Spleen (tissue), 11 donors: ENCODE measurements around the gene STMN3. TPM values are rescaled to one million over a fixed set of nuclear protein-coding genes. Genes with fewer than 3 reads are reported as not detected.

Experiments
- DNase-seq: peaks from one replicate; pipeline ENCODE4 v3.0.0-alpha.2; 2020
- H3K27ac ChIP-seq, 8 donors: fragments of 200-600 bp; sonication (generic) in 7 of 8; 1 replicate in 4 of 8; 2 replicates in 4 of 8; pipeline versions ENCODE4 v1.5.0 to v1.8.0; 2016 to 2021; ENCODE audit warnings: inconsistent platforms in 4 of 8, mild to moderate bottlenecking in 4 of 8, moderate library complexity in 1 of 8
- H3K27me3 ChIP-seq, 7 donors: fragments of 200-600 bp; sonication (generic) in 6 of 7; replicated peaks in 1 of 7; 1 replicate in 4 of 7; 2 replicates in 3 of 7; pipeline versions ENCODE4 v1.5.0 to v1.8.0; 2016 to 2021; ENCODE audit warnings: inconsistent platforms in 3 of 7, mild to moderate bottlenecking in 1 of 7
- H3K36me3 ChIP-seq, 6 donors: fragments of 200-600 bp; sonication (generic) in 5 of 6; 1 replicate in 4 of 6; 2 replicates in 2 of 6; pipeline versions ENCODE4 v1.5.0 to v1.8.0; 2016 to 2021; ENCODE audit warnings: inconsistent platforms in 2 of 6
- H3K4me1 ChIP-seq, 6 donors: fragments of 200-600 bp; sonication (generic) in 5 of 6; 1 replicate in 3 of 6; 2 replicates in 3 of 6; pipeline versions ENCODE4 v1.5.0 to v1.8.0; 2016 to 2021; ENCODE audit warnings: inconsistent platforms in 3 of 6
- H3K4me3 ChIP-seq, 8 donors: fragments of 200-600 bp; sonication (generic) in 7 of 8; 1 replicate in 4 of 8; 2 replicates in 4 of 8; pipeline versions ENCODE4 v1.5.0 to v1.8.0; 2016 to 2021; ENCODE audit warnings: inconsistent platforms in 4 of 8, mild to moderate bottlenecking in 4 of 8, moderate library complexity in 2 of 8
- H3K9me3 ChIP-seq, 8 donors: fragments of 200-600 bp; sonication (generic) in 7 of 8; 1 replicate in 4 of 8; 2 replicates in 4 of 8; pipeline versions ENCODE4 v1.5.0 to v1.8.0; 2016 to 2021; ENCODE audit warnings: inconsistent platforms in 4 of 8
- CTCF ChIP-seq, 11 experiments: fragments of 200-600 bp in 7 of 11; fragments of 450-650 bp in 4 of 11; sonication (generic) in 4 of 11; IDR thresholded peaks in 8 of 11; conservative IDR thresholded peaks in 3 of 11; 1 replicate in 7 of 11; 2 replicates in 4 of 11; pipeline versions ENCODE4 v1.4.0 to v1.8.0; 2016 to 2021; ENCODE audit warnings: antibody characterized with exemption in 11 of 11, inconsistent platforms in 4 of 11, mild to moderate bottlenecking in 1 of 11
- POLR2A ChIP-seq, 3 donors: fragments of 450-650 bp; IDR thresholded peaks; one replicate each; pipeline ENCODE4 v1.5.1; 2017; ENCODE audit warnings: antibody characterized with exemption in 3 of 3, mild to moderate bottlenecking in 1 of 3
- POLR2AphosphoS5 ChIP-seq, 3 donors: sonication (generic); formaldehyde crosslinking; IDR thresholded peaks; one replicate each; pipeline ENCODE4 v1.5.1; 2017; ENCODE audit warnings: antibody characterized with exemption in 3 of 3
- WGBS, 5 donors: extraction: QIAGEN DNeasy Blood & Tissue Kit in 3 of 5; methylation state at CpG; one replicate each; pipeline versions ENCODE4 v1.1.5 to v1.1.7; 2013 to 2018; 5-methylcytosine and 5-hydroxymethylcytosine counted together
- intact Hi-C: fragments of 100-400 bp; cut with DNase I; formaldehyde crosslinking; loops from one replicate; pipeline ENCODE4 v1.15.0; 2023; ENCODE audit warnings: low total_unique reads
- polyA plus RNA-seq, 3 donors: library from polyadenylated mRNA; stranded (reverse); fragments of 200-250 nt; gene quantifications; one replicate each; pipeline ENCODE4 v1.2.1, GENCODE V29; 2013
- total RNA-seq, 7 donors: library from RNA; depleted of rRNA in 3 of 7; stranded (reverse); fragments of >200 nt in 3 of 7; fragmentation: NEBNext Ultra II Directional in 4 of 7; extraction: Animal tissue kit (Norgen Biotek cat#: 25700) in 4 of 7; gene quantifications; one replicate each; pipeline versions ENCODE4 v1.1.0 to v1.2.1, GENCODE V29; 2016 to 2021
- donor health status: healthy with polysubstance abuse.
- donor health status: DM: no; HTN: no; CAD: no; lungs with moderate emphysema.
- donor health status: DM: no; HTN: no; CAD: no.
- donor health status: Bipolar disorder and iron deficiency.
- donor health status: healthy.
- donor health status: DM: no; HTN: no; CAD: no.
- donor health status: DM: yes; HTN: yes; CAD: no.

The STMN3 gene
- total and polyA plus RNA-seq, 10 donors: 16.1 to 57.0 (median 32.3) TPM

GRCh38 chr20:63680857-63681608 is 27.8 kb upstream of the STMN3 start:
- intact Hi-C loops: no loop called here
- Histone ChIP-seq H3K9me3 (no peaks in the 10 kb centered on the region), H3K36me3 (peaks cover 0 to 52% (median 11%) of the 10 kb centered on the region in 6 donors), H3K4me1 (peaks cover 9 to 40% (median 27%) of the 10 kb centered on the region in 6 donors), H3K27ac (peak overlapping the region in 7 of 8 donors; percentile 69 to 90 (median 79)), H3K4me3 (no peak overlapping the region), H3K27me3 (no peaks in the 10 kb centered on the region)
- TF ChIP-seq POLR2AphosphoS5 (IDR thresholded peaks at IDR 0.05) (no peak), CTCF (IDR thresholded peaks at IDR 0.05 in 8 of 11, conservative IDR thresholded peaks at IDR 0.05 in 3 of 11) (no peak), POLR2A (IDR thresholded peaks at IDR 0.05) (no peak)
- no peak for DNase-seq
- 88 to 96% (median 95%) methylated on average over 12 to 23 of the region's 23 CpGs for WGBS, 5 donors

DNA sequence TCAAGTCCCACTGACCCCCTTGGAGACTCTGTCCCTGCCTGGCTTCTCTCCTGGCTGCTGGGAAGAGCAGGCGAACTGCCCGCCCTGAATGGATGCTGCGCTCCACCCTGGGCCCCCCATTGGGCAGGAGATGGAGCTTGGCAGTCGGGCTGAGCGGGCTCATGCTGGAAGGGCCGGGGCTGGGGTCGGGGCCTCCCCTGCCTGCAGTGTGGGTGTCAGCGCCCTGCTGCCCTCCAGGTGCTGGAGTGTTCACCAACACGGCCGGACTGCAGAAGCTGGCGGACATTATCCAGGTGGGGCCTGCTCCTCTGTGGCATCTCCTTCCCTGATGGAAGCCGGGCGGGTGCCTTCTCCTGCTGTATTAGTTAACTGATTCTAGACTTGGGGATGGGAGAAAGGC is 27.2 kb upstream of the STMN3 start:
- WGBS, 5 donors: 95 to 100% (median 97%) methylated on average over 2 to 13 of the region's 13 CpGs

GRCh38 chr20:63679799-63680305 is 26.6 kb upstream of the STMN3 start:
- H3K4me1 ChIP-seq: peaks cover 6 to 29% (median 15%) of the 10 kb centered on the region in 6 donors
- TF ChIP-seq CTCF (IDR thresholded peaks at IDR 0.05 in 8 of 11, conservative IDR thresholded peaks at IDR 0.05 in 3 of 11) (no peak), POLR2A (IDR thresholded peaks at IDR 0.05) (no peak), POLR2AphosphoS5 (IDR thresholded peaks at IDR 0.05) (no peak)

More for the DNA sequence above, 27.2 kb upstream of the STMN3 start:
- no peak for TF ChIP-seq POLR2A (IDR thresholded peaks at IDR 0.05)
- no peak for TF ChIP-seq CTCF (IDR thresholded peaks at IDR 0.05 in 8 of 11, conservative IDR thresholded peaks at IDR 0.05 in 3 of 11)
- TF ChIP-seq POLR2AphosphoS5 (IDR thresholded peaks at IDR 0.05): no peak
- intact Hi-C loops: no loop called here
- no peaks in the 10 kb centered on the region for H3K27me3 ChIP-seq
- H3K27ac ChIP-seq: peak overlapping the region in 1 of 8 donors; percentile 90
- no peak for DNase-seq
- H3K4me3 ChIP-seq: no peak overlapping the region
- no peaks in the 10 kb centered on the region for H3K9me3 ChIP-seq
- peaks cover 0 to 58% (median 14%) of the 10 kb centered on the region in 6 donors for H3K36me3 ChIP-seq
- peaks cover 9 to 34% (median 21%) of the 10 kb centered on the region in 6 donors for H3K4me1 ChIP-seq

More at GRCh38 chr20:63679799-63680305, 26.6 kb upstream of the STMN3 start:
- intact Hi-C loops: no loop called here
- Histone ChIP-seq H3K27me3 (no peaks in the 10 kb centered on the region), H3K4me3 (no peak overlapping the region), H3K9me3 (no peaks in the 10 kb centered on the region), H3K27ac (peak overlapping the region in 1 of 8 donors; percentile 90), H3K36me3 (peaks cover 0 to 64% (median 16%) of the 10 kb centered on the region in 6 donors)
- no peak for DNase-seq
- WGBS, 5 donors: 91 to 98% (median 96%) methylated on average over 19 of the region's 19 CpGs
